GM12875 (cell line): ENCODE measurements around the gene GP1BA.

Experiments used
- H3K4me3 ChIP-seq: one replicate; pipeline ENCODE4 v1.5.1; 2011; ENCODE audit warnings: low read depth, low read length, control low read depth
- TF ChIP-seq, protein P1 (sequence below): IDR thresholded peaks from 2 replicates; pipeline ENCODE4 v1.5.1; 2011; ENCODE audit warnings: low read depth, mild to moderate bottlenecking, control low read depth, inconsistent platforms, low read length, moderate library complexity, borderline replicate concordance; ENCODE audit not compliant: insufficient read depth

GP1BA gene

DNA sequence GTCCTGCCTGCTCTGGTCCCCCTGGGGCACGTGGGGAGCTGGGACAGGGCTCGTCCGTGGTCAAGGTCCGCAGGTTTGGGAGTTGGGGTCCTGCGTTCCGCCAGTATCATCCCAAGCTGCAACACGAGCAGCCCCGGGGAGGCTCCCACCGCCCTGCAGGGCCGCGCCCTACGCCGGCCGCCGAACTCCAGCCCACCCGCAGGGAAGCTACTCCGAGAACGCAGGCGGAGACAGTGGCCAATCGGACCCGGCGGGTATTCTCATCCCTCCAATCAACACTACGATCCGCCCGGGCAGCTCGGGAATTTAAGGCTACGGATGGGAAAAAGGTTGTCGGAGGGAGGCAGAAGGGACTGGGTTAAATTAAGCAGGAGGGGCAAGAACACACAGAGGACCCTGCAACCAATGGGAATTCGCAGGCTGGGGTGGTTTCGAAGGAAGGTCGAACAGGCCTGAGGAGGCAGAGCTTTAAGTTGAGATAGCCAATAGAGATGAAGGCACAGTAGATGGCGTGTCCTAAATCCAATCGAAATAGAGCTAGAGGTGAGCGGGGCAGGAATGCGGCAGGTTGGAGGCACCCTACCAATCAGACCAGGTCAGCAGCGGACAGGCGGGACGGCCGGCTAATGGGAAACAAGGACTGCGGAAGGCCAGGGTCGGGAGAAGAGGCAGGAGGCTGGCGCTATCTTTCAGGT lies 34.9 kb downstream of the GP1BA start:
- peak overlapping the region; percentile 93 for H3K4me3 ChIP-seq
- TF ChIP-seq, protein P1, sequence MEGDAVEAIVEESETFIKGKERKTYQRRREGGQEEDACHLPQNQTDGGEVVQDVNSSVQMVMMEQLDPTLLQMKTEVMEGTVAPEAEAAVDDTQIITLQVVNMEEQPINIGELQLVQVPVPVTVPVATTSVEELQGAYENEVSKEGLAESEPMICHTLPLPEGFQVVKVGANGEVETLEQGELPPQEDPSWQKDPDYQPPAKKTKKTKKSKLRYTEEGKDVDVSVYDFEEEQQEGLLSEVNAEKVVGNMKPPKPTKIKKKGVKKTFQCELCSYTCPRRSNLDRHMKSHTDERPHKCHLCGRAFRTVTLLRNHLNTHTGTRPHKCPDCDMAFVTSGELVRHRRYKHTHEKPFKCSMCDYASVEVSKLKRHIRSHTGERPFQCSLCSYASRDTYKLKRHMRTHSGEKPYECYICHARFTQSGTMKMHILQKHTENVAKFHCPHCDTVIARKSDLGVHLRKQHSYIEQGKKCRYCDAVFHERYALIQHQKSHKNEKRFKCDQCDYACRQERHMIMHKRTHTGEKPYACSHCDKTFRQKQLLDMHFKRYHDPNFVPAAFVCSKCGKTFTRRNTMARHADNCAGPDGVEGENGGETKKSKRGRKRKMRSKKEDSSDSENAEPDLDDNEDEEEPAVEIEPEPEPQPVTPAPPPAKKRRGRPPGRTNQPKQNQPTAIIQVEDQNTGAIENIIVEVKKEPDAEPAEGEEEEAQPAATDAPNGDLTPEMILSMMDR, result no peak

- peak within 1 kb of the TSS; percentile 93 for H3K4me3 ChIP-seq
- TF ChIP-seq, protein P1, result no peak
These were observed 35.7 kb downstream of the GP1BA start, which contains the start of gene SPAG7 for GRCh38 chr17:4967539-4968485. Gene SPAG7, minus strand, starts transcription at chr17:4967817. Its CDS starts 13 bp downstream, at chr17:4967804.

DNA sequence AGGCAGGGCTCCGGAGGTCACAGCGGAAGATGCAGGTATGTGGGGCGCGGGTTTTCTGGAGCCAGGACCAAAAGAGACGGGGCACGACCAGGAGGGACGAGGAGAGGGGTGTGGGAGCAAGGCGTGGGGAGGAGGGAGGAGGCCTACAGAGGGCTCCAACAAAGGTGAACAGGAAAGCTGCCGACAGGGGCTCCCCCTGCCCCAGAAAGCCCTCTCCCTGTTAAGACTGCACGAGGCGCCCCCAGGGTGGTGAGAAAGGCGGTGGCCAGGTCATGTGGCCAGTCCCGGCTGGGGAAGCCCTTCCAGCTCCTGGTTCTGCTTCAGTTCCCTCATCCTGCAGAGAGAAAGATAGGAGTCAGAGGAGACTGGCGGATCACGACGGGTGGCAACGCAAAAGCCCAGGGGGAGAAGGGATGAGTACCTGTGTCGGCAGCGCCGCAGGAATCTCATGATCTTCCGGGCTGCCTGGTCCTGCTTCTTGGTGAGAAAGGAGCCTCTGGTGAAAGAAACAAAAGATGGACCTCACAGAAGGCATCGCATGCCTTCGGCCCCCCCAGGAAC lies 36.5 kb downstream of the GP1BA start:
- H3K4me3 ChIP-seq, result peak overlapping the region; percentile 93
- TF ChIP-seq, protein P1, result no peak

DNA sequence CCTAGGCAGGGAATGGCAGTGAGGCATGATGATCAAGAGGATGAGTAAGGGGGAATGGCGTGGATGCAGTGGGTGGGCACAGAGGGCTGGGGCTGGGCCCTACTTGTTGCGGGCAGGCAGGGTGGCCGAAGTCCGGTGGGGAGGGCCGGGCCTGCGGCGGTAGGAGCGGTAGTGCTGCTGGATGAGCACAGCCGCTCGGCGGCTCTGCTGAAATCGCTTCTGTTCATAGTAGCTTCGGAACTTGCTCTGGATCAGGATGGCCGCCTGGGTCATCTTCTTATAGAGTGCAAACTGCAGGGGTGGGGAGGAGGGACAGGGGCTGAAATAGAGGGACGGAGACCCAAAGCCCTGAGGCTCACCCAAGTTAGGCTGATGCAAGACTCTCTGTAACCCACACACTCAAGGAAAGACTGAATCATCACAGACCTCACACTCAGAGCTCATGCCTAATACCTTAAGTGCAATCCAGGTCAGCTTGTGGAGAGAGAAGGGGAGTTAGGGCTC lies 37.0 kb downstream of the GP1BA start:
- H3K4me3 ChIP-seq, result no peak overlapping the region
- TF ChIP-seq, protein P1, result no peak

GRCh38 chr17:4969551-4970173 lies 37.6 kb downstream of the GP1BA start:
- no peak overlapping the region for H3K4me3 ChIP-seq
- TF ChIP-seq, protein P1, result no peak

DNA sequence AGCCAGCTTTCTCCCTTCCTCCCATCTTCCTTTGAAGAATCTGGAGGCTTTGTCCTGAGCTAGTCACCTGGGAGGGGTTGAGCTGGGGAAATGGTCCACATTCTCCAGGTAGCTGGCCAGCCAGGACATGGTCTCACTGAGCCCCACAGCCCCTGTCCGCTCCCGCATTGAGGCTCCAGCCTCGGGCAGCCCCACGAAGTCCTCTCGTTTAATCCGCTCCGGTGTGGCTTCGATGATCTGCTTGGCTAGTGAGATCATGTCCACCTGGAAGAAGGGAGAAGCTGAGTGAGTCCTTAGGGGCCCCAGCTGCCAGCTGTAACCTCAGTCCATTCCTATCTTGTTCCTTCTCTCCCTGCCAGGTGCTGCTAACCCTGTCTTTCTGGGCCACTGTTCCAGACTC lies 38.2 kb downstream of the GP1BA start:
- TF ChIP-seq, protein P1, result no peak

More for the DNA sequence above, 38.2 kb downstream of the GP1BA start:
- no peak overlapping the region for H3K4me3 ChIP-seq
